Ectodermal cell (in vitro differentiated cells): ENCODE measurements around the gene FRYL.

Experiments used
- H3K27ac ChIP-seq: 2 replicates; pipeline ENCODE4 v1.7.0; 2013; ENCODE audit warnings: mild to moderate bottlenecking, low read depth, low read length; ENCODE audit not compliant: insufficient read depth, poor library complexity, severe bottlenecking
- H3K27me3 ChIP-seq: 2 replicates; pipeline ENCODE4 v1.7.0; 2013; ENCODE audit warnings: mild to moderate bottlenecking, low read length; ENCODE audit not compliant: insufficient read depth, control insufficient read depth, poor library complexity, severe bottlenecking
- H3K36me3 ChIP-seq: one replicate; pipeline ENCODE4 v1.7.0; 2013; ENCODE audit warnings: low read length; ENCODE audit not compliant: control insufficient read depth, insufficient read depth
- H3K4me1 ChIP-seq: one replicate; pipeline ENCODE4 v1.7.0; 2013; ENCODE audit warnings: low read length; ENCODE audit not compliant: control insufficient read depth, insufficient read depth
- H3K4me3 ChIP-seq: 2 replicates; pipeline ENCODE4 v1.7.0; 2013; ENCODE audit warnings: low read depth, low read length, control low read depth; ENCODE audit not compliant: insufficient read depth
- H3K9me3 ChIP-seq: 2 replicates; pipeline ENCODE4 v1.7.0; 2013; ENCODE audit warnings: mild to moderate bottlenecking, low read length, moderate library complexity; ENCODE audit not compliant: control insufficient read depth
- whole genome bisulfite sequencing, 2 experiments: methylation state at CpG; one replicate each; pipeline ENCODE4 v1.1.7; 2013; ENCODE audit warnings: missing lambda C conversion rate in 2 of 2; 5-methylcytosine and 5-hydroxymethylcytosine counted together

Gene FRYL

DNA sequence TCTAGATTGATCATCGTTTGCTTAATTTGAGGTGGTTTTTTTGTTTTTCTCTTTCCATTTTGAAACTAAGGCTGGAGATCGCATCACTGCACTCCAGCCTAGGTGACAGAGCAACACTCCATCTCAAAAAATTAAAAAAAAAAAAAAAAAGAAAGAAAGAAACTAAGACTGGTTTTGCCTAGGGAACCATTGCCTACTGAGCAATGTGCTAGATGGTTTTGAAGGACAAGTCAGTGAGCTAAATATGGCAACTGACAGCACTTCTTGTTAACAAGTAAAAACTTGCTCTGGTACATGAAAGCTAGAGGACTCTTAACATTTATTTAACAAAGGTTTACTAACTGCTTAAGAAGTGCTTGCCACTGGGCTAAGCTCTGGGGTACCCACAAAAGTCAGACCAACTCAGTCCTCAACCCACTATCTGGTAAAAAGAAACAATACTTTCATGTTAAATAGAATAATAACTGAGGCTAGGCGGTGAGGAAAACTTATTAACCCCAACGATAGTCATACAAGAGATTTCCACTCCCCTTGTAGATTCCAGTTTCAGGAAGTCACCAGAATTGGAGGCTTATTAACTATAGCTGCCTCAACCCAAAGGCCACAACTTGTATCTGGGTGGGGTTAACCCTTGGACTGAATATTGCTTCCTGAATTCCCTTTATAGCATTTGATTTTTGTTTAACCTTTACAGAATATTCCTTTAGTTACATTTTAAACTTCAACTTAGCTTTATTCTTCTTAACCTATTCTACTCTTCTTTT lies 111.6 kb downstream of the FRYL start:
- no peaks in the 10 kb centered on the region for H3K27me3 ChIP-seq
- H3K4me1 ChIP-seq: no peaks in the 10 kb centered on the region
- no peak overlapping the region for H3K4me3 ChIP-seq
- no peak overlapping the region for H3K27ac ChIP-seq
- no peaks in the 10 kb centered on the region for H3K9me3 ChIP-seq
- no peaks in the 10 kb centered on the region for H3K36me3 ChIP-seq
- WGBS, 2 experiments: 93% methylated on average over 3 to 4 of the region's 4 CpGs

DNA sequence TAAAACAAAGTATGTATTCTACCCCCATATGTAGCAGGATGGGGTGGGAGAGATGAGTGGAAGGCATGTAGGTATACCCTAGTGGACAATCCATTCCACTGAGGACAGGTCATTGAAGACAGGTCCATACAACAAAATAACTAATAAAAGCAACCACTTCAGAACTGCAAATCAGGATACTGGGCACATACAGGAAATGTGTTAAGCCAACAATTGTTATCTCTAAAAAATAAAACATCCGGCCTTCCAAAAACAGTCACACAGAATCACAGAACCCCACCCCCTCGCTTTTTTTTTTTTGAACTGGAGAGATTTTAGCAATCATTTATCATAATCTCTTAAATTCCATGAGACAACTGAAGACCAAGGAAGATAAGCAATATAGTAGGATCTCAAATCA lies 112.9 kb downstream of the FRYL start:
- Histone ChIP-seq H3K4me1 (no peaks in the 10 kb centered on the region), H3K4me3 (no peak overlapping the region), H3K9me3 (no peaks in the 10 kb centered on the region), H3K27me3 (no peaks in the 10 kb centered on the region), H3K36me3 (no peaks in the 10 kb centered on the region), H3K27ac (no peak overlapping the region)
- WGBS, 2 experiments: 100% methylated on average over 1 to 2 of the region's 2 CpGs

DNA sequence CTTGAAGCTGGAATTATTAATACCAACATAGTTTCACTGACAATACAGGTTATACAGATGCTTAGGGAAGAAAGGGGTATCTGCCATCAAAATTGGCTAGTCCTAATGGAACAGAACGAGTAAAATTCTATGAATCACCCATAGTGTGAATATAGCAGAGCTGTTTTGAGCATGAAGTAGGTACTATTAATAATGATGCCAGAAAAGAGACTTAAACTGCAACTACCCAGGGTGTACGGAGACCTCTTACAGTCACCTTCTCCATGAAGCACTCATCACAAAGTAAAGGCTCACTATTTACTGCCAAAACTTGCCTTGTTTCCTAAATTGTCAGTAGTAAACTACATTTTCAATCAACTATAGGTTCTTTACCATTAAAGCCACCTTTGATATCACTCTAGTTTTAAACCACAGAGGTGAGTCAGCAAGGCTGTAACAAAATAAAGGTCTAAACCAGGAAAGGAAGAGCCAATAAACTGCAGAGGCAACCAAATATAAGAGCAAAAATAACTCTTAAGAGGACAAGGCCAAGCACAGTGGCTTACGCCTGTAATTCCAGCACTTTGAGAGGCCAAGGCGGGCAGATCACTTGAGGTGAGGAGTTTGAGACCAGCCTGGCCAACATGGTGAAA lies 114.4 kb downstream of the FRYL start:
- H3K27me3 ChIP-seq: no peaks in the 10 kb centered on the region
- no peak overlapping the region for H3K27ac ChIP-seq
- H3K4me1 ChIP-seq: no peaks in the 10 kb centered on the region
- no peaks in the 10 kb centered on the region for H3K9me3 ChIP-seq
- 93 to 97% methylated on average over 4 of the region's 4 CpGs for WGBS, 2 experiments
- H3K4me3 ChIP-seq: no peak overlapping the region
- H3K36me3 ChIP-seq: no peaks in the 10 kb centered on the region

GRCh38 chr4:48664938-48665337 lies 115.1 kb downstream of the FRYL start:
- H3K4me1 ChIP-seq: no peaks in the 10 kb centered on the region
- no peak overlapping the region for H3K4me3 ChIP-seq
- no peaks in the 10 kb centered on the region for H3K36me3 ChIP-seq
- H3K27me3 ChIP-seq: no peaks in the 10 kb centered on the region
- H3K27ac ChIP-seq: no peak overlapping the region
- H3K9me3 ChIP-seq: no peaks in the 10 kb centered on the region

GRCh38 chr4:48661391-48661790 lies 118.7 kb downstream of the FRYL start:
- H3K9me3 ChIP-seq: no peaks in the 10 kb centered on the region
- no peaks in the 10 kb centered on the region for H3K4me1 ChIP-seq
- WGBS, 2 experiments: 100% methylated on average over 1 of the region's 1 CpG
- H3K27me3 ChIP-seq: no peaks in the 10 kb centered on the region
- H3K27ac ChIP-seq: no peak overlapping the region
- H3K36me3 ChIP-seq: no peaks in the 10 kb centered on the region
- no peak overlapping the region for H3K4me3 ChIP-seq

DNA sequence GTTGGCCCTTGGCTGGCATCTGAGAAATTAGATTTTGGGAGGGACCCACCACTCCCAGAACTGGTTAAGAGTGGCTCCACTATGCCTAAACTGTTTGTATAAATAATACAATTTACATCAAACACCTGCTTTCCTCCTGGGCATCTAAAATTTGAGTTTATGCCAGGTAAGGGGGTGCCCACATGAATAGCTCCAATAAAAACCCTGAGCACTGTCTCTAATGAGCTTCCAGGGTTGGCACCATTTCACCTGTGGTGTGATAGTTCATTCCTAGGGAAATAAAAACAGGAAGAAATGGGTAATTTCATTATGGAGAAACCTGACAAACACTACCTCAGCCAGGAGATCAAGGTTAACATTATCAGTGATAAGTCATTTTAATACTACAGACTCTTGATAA lies 119.7 kb downstream of the FRYL start:
- no peaks in the 10 kb centered on the region for H3K36me3 ChIP-seq
- H3K27ac ChIP-seq: no peak overlapping the region
- H3K27me3 ChIP-seq: no peaks in the 10 kb centered on the region
- H3K9me3 ChIP-seq: no peaks in the 10 kb centered on the region
- no peak overlapping the region for H3K4me3 ChIP-seq
- no peaks in the 10 kb centered on the region for H3K4me1 ChIP-seq

GRCh38 chr4:48654015-48654664 lies 125.9 kb downstream of the FRYL start:
- Histone ChIP-seq H3K27ac (no peak overlapping the region), H3K9me3 (no peaks in the 10 kb centered on the region), H3K36me3 (no peaks in the 10 kb centered on the region), H3K27me3 (no peaks in the 10 kb centered on the region), H3K4me1 (no peaks in the 10 kb centered on the region), H3K4me3 (no peak overlapping the region)
- 86 to 93% methylated on average over 1 to 4 of the region's 4 CpGs for WGBS, 2 experiments

GRCh38 chr4:48653217-48654014 lies 126.7 kb downstream of the FRYL start:
- Histone ChIP-seq H3K27ac (no peak overlapping the region), H3K36me3 (no peaks in the 10 kb centered on the region), H3K27me3 (no peaks in the 10 kb centered on the region), H3K4me1 (no peaks in the 10 kb centered on the region), H3K4me3 (no peak overlapping the region), H3K9me3 (no peaks in the 10 kb centered on the region)
- WGBS, 2 experiments: 64 to 74% methylated on average over 8 of the region's 8 CpGs

- H3K36me3 ChIP-seq: no peaks in the 10 kb centered on the region
- H3K9me3 ChIP-seq: no peaks in the 10 kb centered on the region
- no peaks in the 10 kb centered on the region for H3K4me1 ChIP-seq
- WGBS, 2 experiments: 100% methylated on average over 1 of the region's 1 CpG
- no peaks in the 10 kb centered on the region for H3K27me3 ChIP-seq
- no peak overlapping the region for H3K4me3 ChIP-seq
- H3K27ac ChIP-seq: no peak overlapping the region
These were observed 128.2 kb downstream of the FRYL start for GRCh38 chr4:48651914-48652313.

DNA sequence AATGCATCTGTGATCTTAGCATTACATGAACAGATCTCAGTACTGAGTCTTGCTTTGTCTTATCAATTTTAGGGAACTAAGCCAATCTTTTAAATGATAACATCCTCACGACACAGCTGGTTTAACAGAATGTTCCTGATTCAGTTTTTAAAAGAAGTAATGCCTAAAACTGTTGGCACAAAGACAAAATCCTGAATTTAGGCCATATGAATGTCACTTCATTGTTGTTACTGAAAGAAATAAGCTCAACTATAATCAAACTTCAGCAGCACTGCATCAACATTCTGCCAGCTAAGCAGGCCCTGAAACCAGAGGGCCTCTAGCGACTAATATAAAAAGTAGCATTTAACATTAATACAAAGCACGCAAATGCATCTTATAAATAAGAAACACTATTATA lies 130.6 kb downstream of the FRYL start:
- H3K4me1 ChIP-seq: no peaks in the 10 kb centered on the region
- no peaks in the 10 kb centered on the region for H3K9me3 ChIP-seq
- 91 to 94% methylated on average over 1 to 3 of the region's 3 CpGs for WGBS, 2 experiments

More for the DNA sequence above, 130.6 kb downstream of the FRYL start:
- Histone ChIP-seq H3K27me3 (no peaks in the 10 kb centered on the region), H3K27ac (no peak overlapping the region), H3K36me3 (no peaks in the 10 kb centered on the region), H3K4me3 (no peak overlapping the region)
